NOMO-1 (cell line): ENCODE measurements around the gene MAMDC2.

ENCODE experiments used
- DNase-seq, 2 experiments: peaks; one replicate each; lab custom pipeline; 2025; ENCODE audit not compliant: unreplicated experiment in 2 of 2; lab: John Stamatoyannopoulos, UW

Gene MAMDC2

GRCh38 chr9:70127540-70128416 is 84.1 kb downstream of the MAMDC2 start:
- no peak for DNase-seq

GRCh38 chr9:70130266-70130665 is 86.6 kb downstream of the MAMDC2 start:
- DNase-seq, result no peak

GRCh38 chr9:70131296-70131695 is 87.6 kb downstream of the MAMDC2 start:
- DNase-seq, result no peak

GRCh38 chr9:70133253-70134208 is 89.9 kb downstream of the MAMDC2 start:
- DNase-seq, result no peak

GRCh38 chr9:70134360-70134759 is 90.7 kb downstream of the MAMDC2 start:
- no peak for DNase-seq

- no peak for DNase-seq
Observed at GRCh38 chr9:70135176-70135575, 91.5 kb downstream of the MAMDC2 start.

GRCh38 chr9:70136632-70137031 is 93.0 kb downstream of the MAMDC2 start:
- DNase-seq, result no peak

GRCh38 chr9:70137577-70137976 is 93.9 kb downstream of the MAMDC2 start:
- DNase-seq, result no peak

- DNase-seq, result no peak
Observed at GRCh38 chr9:70142101-70142500, 98.5 kb downstream of the MAMDC2 start.

GRCh38 chr9:70143394-70144130 is 99.9 kb downstream of the MAMDC2 start:
- DNase-seq, result no peak

GRCh38 chr9:70144131-70144503 is 100.5 kb downstream of the MAMDC2 start:
- DNase-seq, result no peak

- DNase-seq, result no peak
Observed at GRCh38 chr9:70145981-70146380, 102.3 kb downstream of the MAMDC2 start.

GRCh38 chr9:70147196-70147595 is 103.5 kb downstream of the MAMDC2 start:
- DNase-seq, result no peak

GRCh38 chr9:70147651-70148050 is 104.0 kb downstream of the MAMDC2 start:
- DNase-seq, result no peak

GRCh38 chr9:70152350-70152749 is 108.7 kb downstream of the MAMDC2 start:
- no peak for DNase-seq

GRCh38 chr9:70156729-70157128 is 113.1 kb downstream of the MAMDC2 start:
- DNase-seq, result no peak

GRCh38 chr9:70159630-70160029 is 116.0 kb downstream of the MAMDC2 start:
- no peak for DNase-seq

GRCh38 chr9:70160686-70161600 is 117.3 kb downstream of the MAMDC2 start:
- no peak for DNase-seq

- no peak for DNase-seq
Observed at GRCh38 chr9:70165006-70165602, 121.5 kb downstream of the MAMDC2 start.
